RWPE1 (cell line): ENCODE results near the gene TRIM68.
A peak's percentile ranks its signal among the peaks of the same experiment; 100 is the strongest.

Experiments
- CTCF ChIA-PET: fragments of 350-600 bp; sonication (Branson Sonifier 250); formaldehyde crosslinking; extraction: SDS; loops from one replicate; lab custom pipeline; 2021; lab: Yijun Ruan, JAX
- POLR2A ChIA-PET: fragments of 400-600 bp; formaldehyde crosslinking; extraction: SDS; loops from one replicate; lab custom pipeline; 2020; ENCODE audit warnings: antibody characterized with exemption; ENCODE audit not compliant: low non-redundant PET; lab: Yijun Ruan, JAX
- DNase-seq: peaks from one replicate; pipeline ENCODE4 v3.0.0; 2012; ENCODE audit warnings: low spot score
- H3K27ac ChIP-seq: fragments of 450-650 bp; 2 replicates; pipeline ENCODE4 v1.5.1; 2017
- CTCF ChIP-seq: fragments of 450-650 bp; conservative IDR thresholded peaks from 2 replicates; pipeline ENCODE4 v1.5.1; 2017; ENCODE audit warnings: low read depth, mild to moderate bottlenecking

The TRIM68 gene

GRCh38 chr11:4636136-4636535 is 28.1 kb upstream of the TRIM68 start:
- CTCF ChIA-PET: interaction anchor here (0.6 to 2.3 kb wide), 13 partner anchors 9 to 1733 kb away, joined by 3 to 12 read pairs (median 4); no protein-coding TSS in a partner anchor
- H3K27ac ChIP-seq: no peak overlapping the region
- POLR2A ChIA-PET: no interaction called here
- no peak for DNase-seq
- no peak for TF ChIP-seq CTCF

GRCh38 chr11:4626207-4627099 is 18.4 kb upstream of the TRIM68 start:
- DNase-seq: peak; percentile 44
- ChIA-PET CTCF (interaction anchor here (0.5 to 2.1 kb wide), 13 partner anchors 10 to 1736 kb away, joined by 3 to 12 read pairs (median 4); partner anchors contain the start of gene OR51D1), POLR2A (no interaction called here)
- peak; percentile 65 for TF ChIP-seq CTCF
- H3K27ac ChIP-seq: no peak overlapping the region

- no peak overlapping the region for H3K27ac ChIP-seq
- ChIA-PET CTCF (no interaction called here), POLR2A (no interaction called here)
- no peak for DNase-seq
- no peak for TF ChIP-seq CTCF
Measured at GRCh38 chr11:4619514-4619913, 11.5 kb upstream of the TRIM68 start.

GRCh38 chr11:4615856-4616444 is 7.9 kb upstream of the TRIM68 start:
- no peak for DNase-seq
- no peak overlapping the region for H3K27ac ChIP-seq
- ChIA-PET POLR2A (interaction anchor here (0.6 kb wide), 1 partner anchor 1278 kb away, joined by 4 read pairs; no protein-coding TSS in a partner anchor), CTCF (no interaction called here)
- no peak for TF ChIP-seq CTCF

GRCh38 chr11:4611986-4612385 is 4.0 kb upstream of the TRIM68 start:
- POLR2A ChIA-PET: no interaction called here
- TF ChIP-seq CTCF: no peak

GRCh38 chr11:4610258-4610935 is 2.4 kb upstream of the TRIM68 start:
- no peak for DNase-seq
- POLR2A ChIA-PET: no interaction called here
- CTCF ChIA-PET: no interaction called here

More at GRCh38 chr11:4611986-4612385, 4.0 kb upstream of the TRIM68 start:
- DNase-seq: no peak
- CTCF ChIA-PET: interaction anchor here (0.7 kb wide), 1 partner anchor 761 kb away, joined by 3 read pairs; no protein-coding TSS in a partner anchor
- H3K27ac ChIP-seq: no peak overlapping the region

More at GRCh38 chr11:4610258-4610935, 2.4 kb upstream of the TRIM68 start:
- H3K27ac ChIP-seq: no peak overlapping the region
- TF ChIP-seq CTCF: no peak
